HG03432 (cell line): ENCODE data around the gene A2M.
"Not testable (repeated sequence)": the region's sequence is repeated elsewhere in the genome, so short reads cannot be mapped to it uniquely, and the experiment has no call there.

Experiments used
- ATAC-seq: cut with Tn5 transposase; IDR thresholded peaks from one replicate; pipeline ENCODE4 v1.9.1; 2021; ENCODE audit warnings: mild to moderate bottlenecking, moderate library complexity; ENCODE audit not compliant: unreplicated experiment

A2M gene

DNA sequence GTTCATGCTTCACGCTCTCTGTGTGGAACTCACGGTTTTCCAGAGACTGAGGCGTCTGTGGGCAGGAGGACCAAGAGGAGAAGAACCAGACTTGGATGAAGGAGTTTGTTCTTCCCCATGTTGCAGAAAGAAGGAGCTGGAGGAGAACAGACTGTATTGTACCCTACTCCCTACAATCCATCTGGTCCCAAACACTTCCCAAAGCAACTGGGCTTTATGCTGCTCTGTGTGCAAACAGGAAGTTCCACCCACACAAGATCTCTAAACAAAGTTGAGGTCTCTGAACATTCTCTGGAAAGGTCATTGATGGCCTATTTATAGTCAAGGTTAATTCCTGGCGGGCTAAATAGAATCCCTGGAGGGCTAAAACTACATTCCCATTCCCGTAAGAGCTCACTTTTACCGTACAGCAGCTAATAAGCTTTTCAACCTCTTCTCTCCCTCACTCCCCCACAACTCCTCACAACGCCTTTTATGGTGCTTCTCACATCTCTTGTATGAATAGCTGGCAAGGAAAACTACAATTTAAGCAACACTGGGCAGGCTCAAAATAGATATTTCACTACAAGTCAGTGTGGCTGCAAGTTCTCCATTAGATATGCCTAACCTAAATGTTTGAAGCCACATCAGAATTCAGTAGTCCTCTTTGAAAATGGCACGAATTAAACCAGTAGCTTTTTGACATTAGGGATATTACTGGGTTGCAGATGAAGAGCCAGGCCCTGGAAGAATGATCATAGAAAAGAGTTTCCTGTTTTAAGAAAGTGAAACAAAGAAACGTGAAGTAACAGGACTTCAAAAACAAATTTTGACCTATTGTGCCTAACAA lies at the start of gene A2M:
A2M (minus strand) TSS at position 189 of the 829 bp plus-strand sequence; CDS start at position 119, 70 bp downstream.
- no peak for ATAC-seq

DNA sequence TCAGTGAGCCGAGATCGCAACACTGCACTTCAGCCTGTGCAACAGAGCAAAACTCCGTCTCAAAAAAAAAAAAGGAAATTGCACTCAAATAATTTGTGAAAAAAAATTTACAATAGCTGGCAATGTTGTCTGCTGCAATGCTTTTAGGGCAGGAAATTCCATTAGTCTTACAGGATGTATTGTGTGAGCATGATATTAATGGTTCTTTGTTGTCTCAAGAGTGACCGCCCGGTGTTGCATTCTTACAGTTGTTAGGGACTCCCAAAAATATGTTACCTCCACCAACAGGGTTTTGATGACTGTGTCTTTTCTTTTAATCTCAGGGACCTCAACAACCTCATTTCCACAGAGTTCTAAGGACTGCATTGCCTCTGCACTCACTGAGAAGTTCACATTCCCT lies 47.7 kb upstream of the A2M start:
- ATAC-seq: no peak

DNA sequence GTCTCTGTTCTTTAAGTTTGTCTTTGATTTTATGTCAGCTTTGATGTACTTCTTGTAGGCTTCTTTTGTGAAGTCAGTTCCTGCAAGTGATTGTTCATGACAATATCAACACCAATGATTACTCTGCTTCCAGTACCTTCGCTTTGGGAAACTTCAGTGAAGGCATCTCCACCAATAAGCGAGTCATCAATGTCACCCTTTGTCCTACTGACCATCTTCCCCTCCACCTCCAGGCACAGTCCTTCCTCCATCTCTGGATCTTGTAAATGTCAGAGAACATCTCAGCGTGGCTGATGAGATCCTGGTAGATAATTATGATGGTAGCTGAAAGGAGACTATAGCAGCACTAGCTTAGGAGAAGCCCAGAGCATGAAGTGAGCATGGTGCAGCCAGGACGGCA lies 40.4 kb upstream of the A2M start:
- ATAC-seq: no peak

DNA sequence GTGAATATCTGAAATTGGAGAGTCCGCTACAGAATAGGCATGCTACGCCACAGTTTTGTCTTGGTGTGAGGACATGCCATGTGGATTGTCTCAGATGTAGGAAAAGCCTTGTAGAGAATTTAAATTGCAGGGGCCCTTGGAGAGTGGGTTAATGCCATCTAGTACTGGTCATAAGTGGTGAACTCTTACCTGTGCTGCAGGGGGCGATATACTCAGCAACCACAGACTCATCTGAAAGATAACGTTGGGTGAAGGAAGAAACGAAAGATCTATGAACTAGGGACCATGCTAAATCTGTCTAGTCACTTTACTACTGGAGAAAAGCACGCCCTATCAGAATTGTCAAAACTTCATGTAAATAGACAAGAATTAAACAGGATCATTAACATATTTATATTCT lies 33.7 kb upstream of the A2M start:
- ATAC-seq: no peak

DNA sequence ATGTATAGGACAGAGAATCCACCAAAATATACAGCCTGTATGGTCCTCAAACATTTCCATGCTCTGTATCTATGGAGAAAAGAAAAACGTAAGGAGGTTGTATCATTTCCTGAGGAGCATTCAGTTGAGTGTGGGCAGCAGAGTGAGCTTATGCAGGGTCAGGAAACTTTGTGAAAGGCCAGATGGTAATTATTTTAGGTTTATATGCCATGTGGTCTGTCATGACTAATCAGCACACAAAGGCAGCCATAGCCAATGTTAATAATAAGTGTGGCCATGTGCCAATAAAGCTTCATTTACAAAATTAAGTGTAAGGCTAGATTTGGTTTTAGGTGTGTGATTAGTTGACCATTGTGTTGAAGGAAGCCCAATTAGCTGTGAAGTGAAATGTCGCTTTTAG lies 33.2 kb upstream of the A2M start:
- ATAC-seq: no peak

DNA sequence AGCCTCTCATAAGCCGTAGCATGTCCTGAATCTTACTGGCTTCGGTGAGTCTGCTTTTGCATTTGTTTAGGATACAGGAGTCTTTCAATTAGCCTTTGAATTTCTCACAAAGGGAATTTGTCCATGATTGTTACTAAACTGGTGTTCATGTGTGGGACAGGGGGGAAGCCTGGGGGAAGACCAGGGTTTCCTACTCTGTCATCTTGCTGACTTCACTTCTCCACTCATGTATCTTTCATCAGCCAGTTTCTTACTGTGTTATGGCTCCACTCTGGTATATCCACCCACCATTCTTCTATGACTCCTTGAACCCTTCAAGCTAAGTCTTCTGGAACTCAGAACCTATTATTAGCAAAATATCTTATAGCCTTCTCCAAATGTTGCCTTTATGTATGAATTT lies 31.7 kb upstream of the A2M start:
- ATAC-seq: no peak

DNA sequence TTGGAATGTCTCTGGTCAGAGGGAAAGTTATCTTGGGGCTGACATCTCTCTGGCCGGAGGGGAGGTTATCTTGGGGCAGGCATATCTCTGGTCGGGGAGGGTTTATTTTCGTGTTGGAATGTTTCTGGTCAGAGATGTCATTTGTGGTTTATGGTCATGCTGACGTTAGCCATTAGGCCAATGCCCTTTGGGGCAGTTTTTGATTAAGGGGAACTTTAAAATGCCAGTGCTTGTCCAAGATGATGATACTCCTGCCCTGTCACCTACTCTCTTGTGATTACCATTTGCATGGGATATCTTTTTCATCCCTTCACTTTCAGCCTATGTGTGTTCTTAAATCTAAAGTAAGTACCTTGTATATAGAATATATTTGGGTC lies 29.0 kb upstream of the A2M start:
- no peak for ATAC-seq

DNA sequence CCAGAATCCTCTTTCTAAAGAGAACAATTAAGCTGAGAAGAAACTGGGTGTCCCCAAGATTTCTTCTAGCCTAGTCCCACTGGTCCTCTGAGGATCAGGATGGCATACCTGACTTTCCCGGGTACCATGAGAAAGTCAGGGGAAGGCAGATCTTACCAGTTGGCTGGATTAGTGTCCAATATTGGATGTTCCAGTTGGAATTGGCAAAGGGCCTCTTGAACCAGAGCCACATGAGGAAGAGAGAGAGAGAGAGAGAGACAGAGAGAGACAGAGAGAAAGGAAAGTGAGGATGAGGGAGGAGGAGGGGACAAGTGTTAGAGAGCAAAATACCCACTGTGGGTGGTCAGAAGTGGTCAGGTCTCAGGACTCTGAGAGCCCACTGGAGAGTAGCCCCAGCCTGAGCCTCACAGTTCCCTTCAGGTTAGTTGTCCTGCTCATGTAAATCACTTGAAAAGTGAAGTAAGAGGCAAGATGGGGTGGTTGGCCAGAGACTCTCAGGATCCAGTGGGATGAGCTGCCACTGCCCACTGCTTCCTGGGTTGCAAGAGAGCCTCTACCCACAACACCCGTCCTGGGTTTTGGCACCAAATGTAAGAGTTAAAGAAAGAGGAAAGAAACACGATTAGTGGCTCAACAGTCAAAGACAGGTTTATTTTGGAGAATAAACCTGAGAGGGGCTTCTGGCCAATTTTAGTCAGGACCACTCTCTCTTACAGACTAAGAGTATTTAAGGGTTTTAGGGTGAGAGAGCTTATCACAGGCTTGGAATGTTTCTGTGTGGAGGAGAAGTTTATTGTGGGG lies 28.4 kb upstream of the A2M start:
- ATAC-seq: no peak

DNA sequence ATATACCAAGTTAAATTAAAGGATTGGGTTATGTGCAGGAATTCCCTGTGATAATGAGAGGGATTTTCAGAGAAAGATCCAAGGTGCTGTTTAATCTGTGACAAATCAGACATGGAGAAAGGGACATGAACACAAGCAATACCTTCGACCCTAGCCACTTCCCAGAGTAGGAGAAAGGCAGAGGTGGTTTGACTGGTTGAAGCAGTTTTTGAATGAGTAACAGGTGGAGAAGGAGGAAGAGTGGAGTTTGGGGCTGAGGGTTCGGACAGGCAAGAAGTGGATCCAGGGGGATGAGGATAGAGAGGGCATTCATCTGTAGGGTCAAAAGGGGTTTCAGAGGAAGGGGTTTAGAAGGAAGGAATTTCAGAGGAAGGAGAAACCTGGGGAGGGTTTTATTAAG lies 27.4 kb upstream of the A2M start:
- ATAC-seq: no peak

DNA sequence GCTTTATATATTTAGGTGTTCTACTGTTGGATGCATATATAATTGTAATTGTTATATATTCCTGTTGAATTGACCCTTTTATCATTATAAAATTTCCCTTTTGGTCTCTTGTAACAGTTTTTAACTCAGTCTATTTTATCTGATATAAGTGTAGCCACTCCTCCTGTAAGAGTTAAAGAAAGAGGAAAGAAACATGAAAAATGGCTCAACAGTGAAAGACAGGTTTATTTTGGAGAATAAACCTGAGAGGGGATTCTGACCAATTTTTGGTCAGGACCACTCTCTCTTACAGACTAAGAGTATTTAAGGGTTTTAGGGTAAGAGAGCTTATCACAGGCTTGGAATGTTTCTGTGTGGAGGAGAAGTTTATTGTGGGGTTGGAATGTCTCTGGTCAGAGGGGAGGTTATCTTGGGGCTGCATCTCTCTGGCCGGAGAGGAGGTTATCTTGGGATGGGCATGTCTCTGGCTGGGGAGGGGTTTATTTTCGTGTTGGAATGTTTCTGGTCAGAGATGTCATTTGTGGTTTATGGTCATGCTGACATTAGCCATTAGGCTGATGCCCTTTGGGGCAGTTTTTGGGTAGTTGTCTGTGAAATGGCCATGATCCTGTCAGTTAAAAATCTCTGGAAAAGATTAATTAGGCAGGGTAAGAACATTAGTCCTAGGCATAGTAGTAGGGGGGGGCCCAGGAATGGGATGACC lies 24.0 kb upstream of the A2M start:
- not testable (repeated sequence) for ATAC-seq

DNA sequence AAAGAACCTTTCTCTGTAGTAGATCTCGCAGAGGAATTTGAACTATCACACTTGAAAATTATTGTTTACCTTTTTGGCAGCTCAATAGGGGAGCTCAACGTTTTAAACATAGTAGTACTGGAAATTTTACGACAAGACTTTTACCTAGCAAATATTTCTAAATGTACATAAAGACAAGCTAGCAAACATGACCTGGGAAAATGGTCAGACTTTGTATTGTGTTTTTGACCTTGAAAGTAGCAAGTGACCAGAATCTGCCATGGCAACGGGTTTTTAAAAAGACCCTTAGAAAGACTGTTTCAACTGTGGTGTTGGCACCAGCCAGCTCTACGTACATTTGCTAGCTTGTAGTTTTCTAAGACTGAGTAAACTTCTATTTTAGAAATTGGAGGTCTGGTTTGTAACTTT lies 20.2 kb upstream of the A2M start:
- no peak for ATAC-seq

DNA sequence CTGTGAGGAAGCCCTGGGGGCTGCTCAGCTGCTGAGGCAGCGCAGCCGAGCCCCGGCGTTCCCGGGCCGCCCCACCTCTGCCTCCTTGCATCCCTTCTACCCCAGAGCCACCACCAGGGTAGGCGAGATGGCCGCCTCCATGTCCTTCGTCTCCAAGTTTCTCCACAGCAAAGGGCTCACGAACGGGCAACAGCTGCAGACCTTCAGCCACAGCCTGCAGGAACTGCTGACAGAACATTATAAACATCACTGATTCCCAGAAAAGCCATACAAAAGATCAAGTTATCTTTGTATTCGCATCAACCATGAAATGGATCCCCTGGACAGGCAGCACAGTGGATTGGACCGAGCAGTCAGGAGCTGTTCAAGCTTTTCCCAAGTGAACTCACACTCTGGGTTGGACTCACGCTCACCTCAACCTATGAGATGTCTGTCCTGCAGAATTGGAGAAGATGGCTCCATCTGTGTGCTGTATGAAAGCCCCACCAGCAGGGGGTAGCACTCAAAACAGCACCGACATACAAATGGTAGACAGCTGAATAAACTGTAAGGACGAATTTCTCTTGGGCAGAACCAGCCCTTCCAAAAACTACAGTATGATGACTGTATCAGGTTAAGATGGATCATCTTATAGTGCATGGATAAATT lies 19.4 kb upstream of the A2M start:
- ATAC-seq: no peak

DNA sequence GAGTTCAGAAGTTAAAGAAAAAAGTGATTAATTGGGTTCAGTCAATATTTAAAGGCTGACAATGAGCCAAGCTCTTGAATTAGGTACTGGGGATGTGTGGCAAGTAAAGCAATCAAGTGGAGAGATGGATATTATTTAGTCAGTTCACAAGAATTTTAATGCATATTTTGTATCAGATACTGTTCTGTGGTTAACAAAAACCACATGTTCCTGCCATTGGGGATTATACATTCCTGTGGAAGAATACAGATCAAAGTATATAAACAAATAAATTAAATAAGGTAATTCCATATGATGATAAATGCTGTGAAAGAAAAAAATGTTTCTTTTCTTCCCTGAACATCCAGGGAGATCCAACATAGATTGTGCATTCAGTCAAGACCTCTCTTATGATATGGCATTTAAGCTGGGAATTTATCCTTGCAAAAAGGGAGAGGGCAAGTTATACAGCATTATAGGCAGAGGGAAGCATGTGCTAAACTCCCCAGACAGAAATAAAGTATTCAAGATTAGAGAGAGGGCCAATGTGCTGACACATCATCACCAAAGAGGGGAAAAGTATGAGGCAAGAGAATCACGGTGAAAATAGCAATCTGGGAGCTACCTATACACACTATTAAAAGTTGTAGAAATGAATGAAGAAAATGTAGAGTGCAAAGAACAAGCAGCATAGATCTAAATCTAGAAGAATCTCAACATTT lies 17.6 kb upstream of the A2M start:
- no peak for ATAC-seq

DNA sequence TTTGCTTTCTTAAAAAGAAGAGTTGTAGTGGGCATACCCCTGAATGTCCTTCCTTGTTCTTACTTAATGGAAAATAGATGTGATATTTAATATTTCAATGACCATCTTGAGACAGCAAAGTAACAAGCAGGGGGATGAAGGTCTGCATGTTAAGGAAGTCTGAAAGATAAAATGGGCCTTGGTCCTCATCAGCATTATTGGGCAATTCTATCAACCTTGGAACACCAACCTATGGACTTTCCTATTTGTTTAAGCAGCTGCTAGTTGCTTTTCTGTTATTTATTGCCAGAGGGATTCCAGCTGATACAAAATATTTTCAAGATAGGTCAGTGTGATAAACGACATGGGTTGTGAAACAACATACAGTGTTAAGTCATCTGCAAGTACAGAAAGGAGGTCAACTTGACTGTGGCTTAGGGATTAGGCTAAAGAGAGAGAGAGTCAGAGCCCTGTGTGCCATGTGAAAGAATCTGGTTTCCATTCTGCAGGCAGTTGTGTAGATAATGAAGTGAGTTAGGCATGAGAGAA lies 16.4 kb upstream of the A2M start:
- no peak for ATAC-seq

DNA sequence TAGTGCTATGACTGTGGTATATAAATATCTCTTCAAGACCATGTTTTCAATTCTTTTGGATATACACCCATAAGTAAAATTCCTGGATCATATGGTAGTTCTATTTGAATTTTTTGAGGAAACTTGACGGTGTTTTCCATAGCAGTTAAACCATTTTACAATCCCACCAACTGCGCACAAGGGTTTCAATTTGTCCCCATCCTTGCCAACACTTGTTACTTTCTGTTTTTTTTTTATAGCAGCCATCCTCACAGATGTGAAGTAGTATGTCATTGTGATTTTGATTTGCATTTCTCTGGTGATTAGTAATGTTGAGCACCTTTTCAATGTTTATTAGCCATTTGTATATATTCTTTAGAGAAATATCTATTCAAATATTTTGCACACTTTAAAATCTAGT lies 14.5 kb upstream of the A2M start:
- ATAC-seq: no peak

DNA sequence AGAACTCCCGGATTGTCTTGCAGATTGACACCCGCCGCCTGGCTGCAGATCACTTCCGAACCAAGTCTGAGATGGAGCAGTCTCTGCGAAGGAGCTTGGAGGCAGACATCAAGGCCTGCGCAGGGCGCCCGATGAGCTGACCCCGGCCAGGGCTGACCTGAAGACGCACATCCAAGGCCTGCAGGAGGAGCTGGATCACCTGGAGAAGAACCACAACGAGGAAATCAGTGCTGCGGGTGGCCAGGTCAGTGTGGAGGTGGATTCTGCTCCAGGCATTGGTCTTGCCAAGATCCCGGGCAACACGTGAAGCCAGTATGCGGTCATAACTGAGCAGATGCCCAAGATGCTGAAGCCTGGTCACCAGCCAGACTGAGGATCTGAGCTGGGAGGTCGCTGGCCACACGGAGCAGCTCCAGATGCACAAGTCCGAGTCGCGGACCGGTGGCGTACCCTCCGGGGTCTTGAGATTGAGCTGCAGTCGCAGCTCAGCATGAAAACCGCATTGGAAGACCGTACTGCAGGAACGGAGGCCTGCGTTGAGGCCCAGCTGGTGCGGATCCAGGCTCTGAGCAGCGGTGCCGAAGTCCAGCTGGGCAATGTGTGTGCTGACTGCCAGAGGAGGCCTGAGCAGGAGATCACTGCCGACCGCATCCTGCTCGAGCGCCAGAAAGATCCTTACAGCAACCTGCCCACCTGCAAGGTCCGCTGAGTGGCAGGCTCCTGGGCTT lies 12.4 kb upstream of the A2M start:
- ATAC-seq: no peak

DNA sequence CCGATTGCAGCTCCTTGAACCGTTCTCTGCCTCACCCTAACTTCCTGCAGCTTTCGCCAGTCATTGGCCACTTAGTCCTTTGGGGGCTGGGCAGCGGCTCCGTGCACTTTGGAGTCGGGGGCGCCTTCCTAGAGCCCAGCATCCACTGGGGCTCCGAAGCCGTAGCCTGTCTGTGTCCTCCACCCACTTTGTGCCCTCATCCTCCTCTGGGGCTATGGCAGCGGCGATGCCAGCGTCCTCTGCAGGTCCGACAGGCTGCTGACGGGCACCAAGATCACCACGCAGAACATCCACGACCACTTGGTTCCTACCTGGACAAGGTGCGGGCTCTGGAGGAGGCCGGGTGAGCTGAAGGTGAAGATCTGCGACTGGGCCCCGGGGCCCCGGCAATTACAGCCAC lies 11.8 kb upstream of the A2M start:
- ATAC-seq: no peak

DNA sequence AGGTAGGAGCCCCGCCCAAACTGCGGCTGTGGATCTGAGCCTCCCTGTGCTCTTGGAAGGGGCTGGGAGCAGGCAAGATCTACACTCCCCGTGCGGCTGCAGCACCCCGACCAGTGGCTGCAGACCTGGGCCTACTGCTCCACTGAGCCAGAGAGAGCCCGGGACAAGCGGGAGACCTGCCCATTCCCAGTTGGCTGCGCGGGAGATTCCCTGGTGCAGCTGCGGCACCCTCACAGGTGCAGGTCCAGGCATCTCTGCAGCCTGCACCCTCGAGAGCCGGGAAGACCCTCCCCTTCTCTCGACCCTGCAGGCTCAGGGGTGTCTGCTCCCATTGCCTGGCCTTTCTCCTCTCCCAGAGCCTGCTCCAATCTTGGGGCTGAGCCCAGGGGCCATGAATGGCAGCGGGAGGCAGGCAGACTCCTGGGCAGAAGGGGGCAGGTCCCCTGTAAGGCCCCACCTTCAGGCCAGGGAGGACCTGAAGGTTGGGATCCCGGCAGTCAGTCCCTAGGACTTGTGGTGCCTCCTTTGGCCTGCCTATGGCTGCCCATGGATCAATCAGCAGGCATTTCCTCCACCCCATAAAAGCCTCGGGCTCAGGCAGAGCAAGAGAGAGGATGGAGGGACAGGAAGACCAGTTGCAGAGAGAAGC lies 8.8 kb upstream of the A2M start:
- no peak for ATAC-seq

DNA sequence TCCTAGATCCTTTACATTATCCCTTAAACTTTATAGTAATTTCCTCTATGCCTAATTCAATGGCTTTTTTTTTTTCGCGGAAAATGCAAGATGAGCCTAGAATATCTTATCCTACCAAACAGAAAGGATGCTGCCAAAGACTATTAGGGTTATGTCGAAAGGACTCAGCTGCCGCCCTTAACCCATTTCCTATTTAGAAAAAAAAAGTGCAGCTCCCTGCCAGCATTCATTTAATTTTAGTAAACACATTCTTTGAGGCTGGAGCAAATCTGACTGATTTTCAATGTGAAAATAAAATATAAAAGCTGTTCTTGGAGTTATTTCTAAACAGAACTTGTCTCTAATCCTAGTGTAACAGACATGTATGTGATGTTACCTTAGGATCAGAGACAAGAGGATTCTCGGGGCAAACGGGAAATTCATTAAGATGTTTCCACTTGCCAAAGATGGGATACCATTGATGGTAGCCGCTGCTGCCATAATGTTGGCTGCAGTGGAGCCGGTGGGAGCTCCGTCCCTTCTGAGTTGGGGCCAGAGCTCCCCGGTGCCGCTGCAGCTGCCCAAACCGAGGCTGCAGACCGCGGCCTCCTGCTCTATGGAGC lies 8.2 kb upstream of the A2M start:
- no peak for ATAC-seq
